ENCODE results near the gene USP36.

DNA sequence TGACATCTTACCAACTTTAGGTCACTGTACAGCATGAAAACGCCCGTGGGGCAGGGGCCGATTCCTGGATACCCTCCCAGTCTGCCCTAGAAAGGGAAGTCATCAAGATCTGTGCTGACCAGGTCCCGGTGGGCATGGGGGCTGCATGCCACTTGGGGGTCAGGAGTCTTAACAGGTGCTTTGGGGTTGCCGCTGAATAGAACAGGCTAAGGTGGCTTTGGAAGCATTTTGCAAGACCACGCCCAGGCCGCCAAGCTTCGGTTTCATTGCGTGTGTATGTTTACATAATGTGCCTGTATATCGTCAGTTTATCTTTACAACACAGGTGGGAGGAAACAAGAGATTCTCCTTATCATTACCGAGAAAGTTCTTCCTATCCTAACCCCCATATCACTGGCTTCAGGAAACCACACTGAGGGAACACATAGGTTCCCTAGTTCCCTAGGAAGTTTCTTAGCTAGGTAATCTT lies 13.3 kb upstream of the USP36 start:
- TF ChIP-seq ZNF274 (IDR thresholded peaks at IDR 0.05; ENCODE audit: low read depth, low read length) = no peak
- TF ChIP-seq SUZ12 (IDR thresholded peaks at IDR 0.05; ENCODE audit: extremely low read depth, insufficient read depth, insufficient read length) = no peak
